Measurements from ENCODE around the gene ACP1.

- TF ChIP-seq CTCF (IDR thresholded peaks at IDR 0.05; ENCODE audit: low read depth, low read length) (no peak), EZH2phosphoT487 (IDR thresholded peaks at IDR 0.05; ENCODE audit: low read depth) (no peak)
Observed at GRCh38 chr2:286035-286434, 21.3 kb downstream of the ACP1 start.
